HG02610 (cell line): ENCODE results near the gene SCART1.
"Not testable (repeated sequence)": the region's sequence is repeated elsewhere in the genome, so short reads cannot be mapped to it uniquely, and the experiment has no call there.

Experiments
- ATAC-seq: cut with Tn5 transposase; IDR thresholded peaks from one replicate; pipeline ENCODE4 v1.9.1; 2021; ENCODE audit warnings: mild to moderate bottlenecking, moderate library complexity; ENCODE audit not compliant: unreplicated experiment

SCART1 gene

GRCh38 chr10:133511408-133511807 is 57.7 kb downstream of the SCART1 start:
- ATAC-seq = no peak

DNA sequence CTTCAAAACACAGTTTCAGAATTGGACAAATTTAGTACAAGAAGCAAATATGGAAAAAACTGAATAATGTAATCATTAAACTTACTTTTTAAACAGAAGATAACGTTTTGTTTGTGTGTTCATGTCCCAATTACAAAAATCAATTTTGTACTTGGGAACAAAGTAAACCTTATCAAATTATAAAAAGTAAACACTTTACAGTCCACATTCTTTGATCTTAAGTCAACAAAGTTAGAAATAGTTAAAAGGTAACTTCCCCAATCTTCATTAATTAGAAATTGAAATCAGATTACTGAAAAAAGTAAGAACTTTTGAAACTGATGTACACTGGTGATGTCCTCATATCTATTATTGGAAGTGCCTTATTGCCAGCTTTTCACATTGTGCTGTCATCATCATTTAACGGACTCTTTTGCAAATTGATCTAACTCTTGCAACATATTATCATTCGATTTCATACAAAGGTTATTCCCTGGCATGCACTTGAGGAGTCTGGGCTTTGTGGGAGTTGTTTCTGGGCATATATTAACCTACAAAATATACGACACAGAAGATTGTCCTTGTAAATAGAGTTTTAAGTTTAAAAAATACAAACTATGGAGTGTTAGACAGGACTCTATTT is 58.3 kb downstream of the SCART1 start:
- ATAC-seq = no peak

DNA sequence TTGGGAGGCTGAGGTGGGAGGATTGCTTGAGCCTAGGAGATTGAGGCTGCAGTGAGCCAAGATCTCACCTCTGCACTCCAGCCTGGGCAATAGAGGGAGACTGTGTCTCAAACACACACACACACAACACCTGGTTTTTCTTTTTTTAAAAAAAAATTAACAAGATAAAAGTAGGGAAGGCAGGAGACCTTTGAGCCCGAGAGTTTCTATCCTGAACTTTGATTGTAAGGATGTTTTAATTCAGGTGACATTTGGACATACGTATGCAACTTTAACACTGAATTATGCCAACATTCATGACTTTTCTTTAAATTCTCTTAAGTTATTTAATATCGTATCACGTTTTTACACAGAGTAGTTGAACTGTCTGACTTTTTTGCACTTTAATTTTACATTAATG is 61.7 kb downstream of the SCART1 start:
- no peak for ATAC-seq

GRCh38 chr10:133516057-133516456 is 62.3 kb downstream of the SCART1 start:
- no peak for ATAC-seq

DNA sequence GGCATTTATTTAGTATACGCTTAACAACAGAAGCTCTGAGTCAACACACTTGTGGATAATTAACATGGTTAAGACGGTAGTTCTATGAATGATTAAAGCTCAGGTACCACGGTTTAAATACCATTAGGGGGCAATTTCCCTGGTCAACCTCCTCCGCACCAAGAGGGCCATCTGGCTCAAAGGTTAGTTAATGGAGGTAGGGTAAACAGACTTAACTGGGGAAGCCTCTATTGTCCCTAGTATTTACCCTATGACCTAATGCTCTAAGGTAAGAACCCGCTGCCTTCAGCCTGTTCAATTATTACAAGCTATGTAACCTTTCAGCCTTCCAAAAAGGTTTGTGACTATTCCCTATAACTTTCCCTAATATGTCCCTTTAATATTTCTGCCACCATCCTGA is 64.8 kb downstream of the SCART1 start:
- ATAC-seq = not testable (repeated sequence)
